Upper lobe of left lung (tissue), 4 donors: ENCODE results near the gene PRKN.

Experiments
- POLR2AphosphoS5 ChIP-seq, 2 donors: sonication (generic); formaldehyde crosslinking; IDR thresholded peaks; one replicate each; pipeline ENCODE4 v1.5.1; 2017; ENCODE audit warnings: antibody characterized with exemption in 2 of 2
- TF ChIP-seq, protein P1 (sequence below), 6 experiments: fragments of 450-650 bp in 4 of 6; fragments of 200-600 bp in 2 of 6; sonication (generic) in 2 of 6; IDR thresholded peaks; one replicate each; pipeline ENCODE4 v1.5.1; 2016 to 2019; ENCODE audit warnings: antibody characterized with exemption in 6 of 6

DNA sequence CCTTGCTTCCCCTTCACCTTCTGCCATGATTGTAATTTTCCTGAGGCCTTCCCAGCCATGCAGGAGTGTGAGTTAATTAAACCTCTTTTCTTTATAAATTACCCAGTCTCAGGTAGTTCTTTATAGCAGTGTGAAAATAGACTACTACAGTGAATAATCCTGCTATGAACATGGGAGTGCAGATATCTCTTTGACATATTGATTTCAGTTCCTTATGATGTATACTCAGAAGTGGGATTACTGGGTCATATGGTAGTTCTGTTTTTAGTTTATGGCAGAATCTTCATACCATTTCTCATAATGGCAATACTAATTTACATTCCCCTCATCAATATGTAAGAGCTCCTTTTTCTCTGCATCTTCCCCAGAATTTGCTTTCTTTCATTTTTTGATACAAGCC lies 26.2 kb upstream of the PRKN start:
- TF ChIP-seq, protein P1, sequence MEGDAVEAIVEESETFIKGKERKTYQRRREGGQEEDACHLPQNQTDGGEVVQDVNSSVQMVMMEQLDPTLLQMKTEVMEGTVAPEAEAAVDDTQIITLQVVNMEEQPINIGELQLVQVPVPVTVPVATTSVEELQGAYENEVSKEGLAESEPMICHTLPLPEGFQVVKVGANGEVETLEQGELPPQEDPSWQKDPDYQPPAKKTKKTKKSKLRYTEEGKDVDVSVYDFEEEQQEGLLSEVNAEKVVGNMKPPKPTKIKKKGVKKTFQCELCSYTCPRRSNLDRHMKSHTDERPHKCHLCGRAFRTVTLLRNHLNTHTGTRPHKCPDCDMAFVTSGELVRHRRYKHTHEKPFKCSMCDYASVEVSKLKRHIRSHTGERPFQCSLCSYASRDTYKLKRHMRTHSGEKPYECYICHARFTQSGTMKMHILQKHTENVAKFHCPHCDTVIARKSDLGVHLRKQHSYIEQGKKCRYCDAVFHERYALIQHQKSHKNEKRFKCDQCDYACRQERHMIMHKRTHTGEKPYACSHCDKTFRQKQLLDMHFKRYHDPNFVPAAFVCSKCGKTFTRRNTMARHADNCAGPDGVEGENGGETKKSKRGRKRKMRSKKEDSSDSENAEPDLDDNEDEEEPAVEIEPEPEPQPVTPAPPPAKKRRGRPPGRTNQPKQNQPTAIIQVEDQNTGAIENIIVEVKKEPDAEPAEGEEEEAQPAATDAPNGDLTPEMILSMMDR (IDR thresholded peaks at IDR 0.05) = no peak
- TF ChIP-seq POLR2AphosphoS5 (IDR thresholded peaks at IDR 0.05) = no peak
